ENCODE results near the gene KIF26B. TPM values are rescaled to one million over a fixed set of nuclear protein-coding genes. Genes with fewer than 3 reads are reported as not detected.
A peak's percentile ranks its signal among the peaks of the same experiment; 100 is the strongest.

The KIF26B gene
- total RNA-seq, 1 donor from 2014 or later = 2.1 TPM

- no peak for FAIRE-seq
- no peaks in the 10 kb centered on the region for H3K27me3 ChIP-seq (ENCODE audit: control insufficient read depth, insufficient read depth, low read length)
- TF ChIP-seq CTCF (IDR thresholded peaks at IDR 0.05; ENCODE audit: insufficient read depth, low read length, severe bottlenecking) = no peak
Observed at GRCh38 chr1:245205396-245205795, 50.6 kb downstream of the KIF26B start.

GRCh38 chr1:245205864-245206263, 51.1 kb downstream of the KIF26B start:
- Histone ChIP-seq H3K36me3 (ENCODE audit: control insufficient read depth, insufficient read depth, low read length) (no peaks in the 10 kb centered on the region), H3K27me3 (ENCODE audit: control insufficient read depth, insufficient read depth, low read length) (no peaks in the 10 kb centered on the region), H3K4me3 (ENCODE audit: low read depth, low read length) (no peak overlapping the region)
- no peak for TF ChIP-seq CTCF (IDR thresholded peaks at IDR 0.05; ENCODE audit: insufficient read depth, low read length, severe bottlenecking)
- DNase-seq (ENCODE audit: low read depth) (no peak), FAIRE-seq (no peak)

More at GRCh38 chr1:245205396-245205795, 50.6 kb downstream of the KIF26B start:
- DNase-seq (ENCODE audit: low read depth) = no peak
- no peaks in the 10 kb centered on the region for H3K36me3 ChIP-seq (ENCODE audit: control insufficient read depth, insufficient read depth, low read length)
- no peak overlapping the region for H3K4me3 ChIP-seq (ENCODE audit: low read depth, low read length)

GRCh38 chr1:245207056-245207638, 52.4 kb downstream of the KIF26B start:
- Histone ChIP-seq H3K36me3 (ENCODE audit: control insufficient read depth, insufficient read depth, low read length) (no peaks in the 10 kb centered on the region), H3K4me3 (ENCODE audit: low read depth, low read length) (no peak overlapping the region), H3K27me3 (ENCODE audit: control insufficient read depth, insufficient read depth, low read length) (no peaks in the 10 kb centered on the region)
- no peak for DNase-seq (ENCODE audit: low read depth)
- no peak for TF ChIP-seq CTCF (IDR thresholded peaks at IDR 0.05; ENCODE audit: insufficient read depth, low read length, severe bottlenecking)
- FAIRE-seq = peak; percentile 43

GRCh38 chr1:245207801-245208200, 53.0 kb downstream of the KIF26B start:
- Histone ChIP-seq H3K4me3 (ENCODE audit: low read depth, low read length) (no peak overlapping the region), H3K36me3 (ENCODE audit: control insufficient read depth, insufficient read depth, low read length) (no peaks in the 10 kb centered on the region), H3K27me3 (ENCODE audit: control insufficient read depth, insufficient read depth, low read length) (no peaks in the 10 kb centered on the region)
- no peak for FAIRE-seq
- TF ChIP-seq CTCF (IDR thresholded peaks at IDR 0.05; ENCODE audit: insufficient read depth, low read length, severe bottlenecking) = no peak
- DNase-seq (ENCODE audit: low read depth) = no peak

- TF ChIP-seq CTCF (IDR thresholded peaks at IDR 0.05; ENCODE audit: insufficient read depth, low read length, severe bottlenecking) = no peak
- FAIRE-seq (no peak), DNase-seq (ENCODE audit: low read depth) (no peak)
Observed at GRCh38 chr1:245209658-245210435, 55.1 kb downstream of the KIF26B start.

More at GRCh38 chr1:245209658-245210435, 55.1 kb downstream of the KIF26B start:
- H3K27me3 ChIP-seq (ENCODE audit: control insufficient read depth, insufficient read depth, low read length) = no peaks in the 10 kb centered on the region
- H3K36me3 ChIP-seq (ENCODE audit: control insufficient read depth, insufficient read depth, low read length) = no peaks in the 10 kb centered on the region
- H3K4me3 ChIP-seq (ENCODE audit: low read depth, low read length) = no peak overlapping the region

Data from bronchial epithelial cell (primary cell).